Measurements from ENCODE around the gene NOL3. TPM values are rescaled to one million over a fixed set of nuclear protein-coding genes. Genes with fewer than 3 reads are reported as not detected.

Gene NOL3
- total and polyA plus RNA-seq, 3 donors from 2014 or later, result 11.8 to 34.9 (median 16.2) TPM

DNA sequence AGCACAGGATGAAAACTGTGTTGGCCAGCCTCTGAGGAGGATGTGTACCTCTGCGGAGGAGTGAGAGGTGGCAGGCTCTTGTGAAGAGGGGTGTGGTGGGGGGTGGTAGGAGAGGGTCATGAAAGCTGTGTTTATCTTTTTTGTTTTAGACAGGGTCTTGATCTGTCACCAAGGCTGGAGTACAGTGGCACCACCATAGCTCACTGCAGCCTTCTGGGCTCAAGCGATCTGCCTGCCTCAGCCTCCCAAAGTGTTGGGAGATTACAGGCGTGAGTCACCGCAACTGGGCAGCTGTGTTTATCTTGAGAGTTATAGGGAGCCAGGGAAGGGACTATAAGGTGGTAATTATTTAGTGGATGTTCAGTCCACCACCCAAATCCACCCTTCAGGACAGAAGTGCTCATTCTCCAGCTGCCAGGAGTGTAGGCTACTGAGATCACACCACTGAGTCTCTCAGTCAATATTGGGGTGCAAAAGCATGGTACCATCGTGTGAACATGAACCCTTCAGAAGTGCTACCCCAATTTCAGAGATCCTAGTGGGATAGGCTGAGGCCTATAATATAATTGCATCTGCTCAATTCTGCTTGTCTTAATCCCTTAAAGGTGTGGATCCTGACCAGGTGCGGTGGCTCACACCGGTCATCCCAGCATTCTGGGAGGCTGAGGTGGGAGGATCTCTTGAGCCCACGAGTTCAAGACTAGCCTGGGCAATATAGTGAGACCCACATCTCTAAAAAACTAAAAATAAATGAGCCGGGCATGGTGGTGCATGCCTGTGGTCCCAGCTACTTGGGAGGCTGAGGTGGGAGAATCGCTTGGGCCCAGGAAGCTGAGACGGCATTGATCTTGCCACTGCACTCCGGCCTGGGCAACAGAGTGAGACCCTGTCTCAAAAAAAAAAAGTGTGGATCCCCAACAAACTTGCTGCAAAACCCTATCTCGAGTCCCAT, 20.4 kb downstream of the NOL3 start:
- intact Hi-C loops (cut with DNase I; ENCODE audit: low total_unique reads), result no loop called here
- Histone ChIP-seq H3K27ac (no peak overlapping the region), H3K36me3 (ENCODE audit: low read depth, missing control alignments) (no peaks in the 10 kb centered on the region), H3K4me1 (peaks cover 42% of the 10 kb centered on the region), H3K4me3 (no peak overlapping the region), H3K9me3 (no peaks in the 10 kb centered on the region), H3K27me3 (no peaks in the 10 kb centered on the region)
- DNase-seq, result no peak
- TF ChIP-seq POLR2A (IDR thresholded peaks at IDR 0.05), result no peak
- TF ChIP-seq, protein P1, sequence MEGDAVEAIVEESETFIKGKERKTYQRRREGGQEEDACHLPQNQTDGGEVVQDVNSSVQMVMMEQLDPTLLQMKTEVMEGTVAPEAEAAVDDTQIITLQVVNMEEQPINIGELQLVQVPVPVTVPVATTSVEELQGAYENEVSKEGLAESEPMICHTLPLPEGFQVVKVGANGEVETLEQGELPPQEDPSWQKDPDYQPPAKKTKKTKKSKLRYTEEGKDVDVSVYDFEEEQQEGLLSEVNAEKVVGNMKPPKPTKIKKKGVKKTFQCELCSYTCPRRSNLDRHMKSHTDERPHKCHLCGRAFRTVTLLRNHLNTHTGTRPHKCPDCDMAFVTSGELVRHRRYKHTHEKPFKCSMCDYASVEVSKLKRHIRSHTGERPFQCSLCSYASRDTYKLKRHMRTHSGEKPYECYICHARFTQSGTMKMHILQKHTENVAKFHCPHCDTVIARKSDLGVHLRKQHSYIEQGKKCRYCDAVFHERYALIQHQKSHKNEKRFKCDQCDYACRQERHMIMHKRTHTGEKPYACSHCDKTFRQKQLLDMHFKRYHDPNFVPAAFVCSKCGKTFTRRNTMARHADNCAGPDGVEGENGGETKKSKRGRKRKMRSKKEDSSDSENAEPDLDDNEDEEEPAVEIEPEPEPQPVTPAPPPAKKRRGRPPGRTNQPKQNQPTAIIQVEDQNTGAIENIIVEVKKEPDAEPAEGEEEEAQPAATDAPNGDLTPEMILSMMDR (IDR thresholded peaks at IDR 0.05), result no peak
- WGBS, 2 donors, result 70 to 75% methylated on average over 12 to 13 of the region's 13 CpGs

DNA sequence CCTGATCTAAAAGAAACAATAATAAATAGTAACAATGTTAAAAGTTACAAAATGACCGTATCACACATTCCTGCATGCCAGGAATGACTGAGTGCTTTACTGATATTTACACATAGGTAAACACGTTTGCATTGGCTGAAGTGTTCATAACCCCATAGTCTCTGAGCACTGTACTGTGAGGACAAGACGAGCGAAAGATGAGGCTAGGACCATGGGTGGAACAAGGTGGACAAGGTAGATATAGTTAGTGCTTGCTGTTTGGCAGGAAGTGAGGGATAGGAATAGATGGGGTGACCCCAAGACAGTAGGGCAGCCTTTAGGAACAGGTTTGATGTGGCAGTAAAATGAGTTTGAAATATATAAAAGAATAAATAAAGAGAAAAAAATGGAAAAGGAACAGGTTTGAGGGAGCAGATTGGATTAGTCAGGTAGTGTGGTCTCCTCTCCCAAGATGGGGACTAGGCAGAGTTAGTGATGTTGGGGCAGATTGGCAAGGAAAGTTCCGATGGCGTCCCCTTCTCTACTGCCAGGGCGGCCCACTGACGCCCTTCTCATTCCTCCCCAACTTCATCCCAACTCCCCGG, 21.2 kb downstream of the NOL3 start:
- intact Hi-C loops (cut with DNase I; ENCODE audit: low total_unique reads), result no loop called here
- Histone ChIP-seq H3K9me3 (no peaks in the 10 kb centered on the region), H3K27me3 (no peaks in the 10 kb centered on the region), H3K27ac (no peak overlapping the region), H3K4me1 (peaks cover 34% of the 10 kb centered on the region), H3K36me3 (ENCODE audit: low read depth, missing control alignments) (no peaks in the 10 kb centered on the region), H3K4me3 (peak overlapping the region; percentile 96 to 99)
- DNase-seq, result no peak
- 23 to 25% methylated on average over 9 of the region's 9 CpGs for WGBS, 2 donors
- TF ChIP-seq, protein P1 (IDR thresholded peaks at IDR 0.05), result no peak
- no peak for TF ChIP-seq POLR2A (IDR thresholded peaks at IDR 0.05)

DNA sequence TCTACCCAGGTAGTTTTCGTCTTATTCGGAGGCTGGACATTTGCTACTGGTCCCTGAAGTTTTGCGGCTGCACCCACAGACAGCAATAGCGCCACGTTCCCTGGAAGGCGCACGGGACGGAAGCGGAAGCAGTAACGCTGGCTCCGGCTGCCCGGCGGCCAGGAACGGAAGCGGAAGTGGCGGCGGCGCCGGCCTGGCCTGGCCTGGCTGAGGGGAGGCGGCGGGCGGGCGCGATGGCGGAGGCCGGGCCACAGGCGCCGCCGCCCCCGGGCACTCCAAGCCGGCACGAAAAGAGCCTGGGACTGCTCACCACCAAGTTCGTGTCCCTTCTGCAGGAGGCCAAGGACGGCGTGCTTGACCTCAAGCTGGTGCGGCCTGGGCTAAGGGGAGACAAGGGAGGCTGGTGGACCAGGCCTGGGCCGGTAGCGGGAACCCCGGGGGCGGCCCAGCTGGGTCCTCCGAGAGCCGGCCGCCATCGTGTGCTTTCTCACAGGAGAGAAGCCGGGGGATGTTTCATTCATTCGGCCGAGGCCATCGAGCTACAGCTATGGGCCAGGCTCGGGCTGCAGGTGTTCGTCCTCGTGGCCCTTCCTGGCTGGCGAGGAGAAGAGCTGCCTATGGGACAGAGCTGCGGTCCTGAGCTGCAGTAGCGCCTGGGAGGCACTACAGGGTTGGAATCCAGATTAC, 21.8 kb downstream of the NOL3 start, which contains the start of gene E2F4:
TSS of gene E2F4 (plus strand) at position 161 of the 687 bp plus-strand sequence. CDS start at position 234, 73 bp downstream.
- WGBS, 2 donors, result 0 to 2% methylated on average over 13 to 54 of the region's 54 CpGs
- peak within 1 kb of the TSS; percentile 70 to 74 for H3K27ac ChIP-seq
- intact Hi-C loops (cut with DNase I; ENCODE audit: low total_unique reads), result no loop called here

DNA sequence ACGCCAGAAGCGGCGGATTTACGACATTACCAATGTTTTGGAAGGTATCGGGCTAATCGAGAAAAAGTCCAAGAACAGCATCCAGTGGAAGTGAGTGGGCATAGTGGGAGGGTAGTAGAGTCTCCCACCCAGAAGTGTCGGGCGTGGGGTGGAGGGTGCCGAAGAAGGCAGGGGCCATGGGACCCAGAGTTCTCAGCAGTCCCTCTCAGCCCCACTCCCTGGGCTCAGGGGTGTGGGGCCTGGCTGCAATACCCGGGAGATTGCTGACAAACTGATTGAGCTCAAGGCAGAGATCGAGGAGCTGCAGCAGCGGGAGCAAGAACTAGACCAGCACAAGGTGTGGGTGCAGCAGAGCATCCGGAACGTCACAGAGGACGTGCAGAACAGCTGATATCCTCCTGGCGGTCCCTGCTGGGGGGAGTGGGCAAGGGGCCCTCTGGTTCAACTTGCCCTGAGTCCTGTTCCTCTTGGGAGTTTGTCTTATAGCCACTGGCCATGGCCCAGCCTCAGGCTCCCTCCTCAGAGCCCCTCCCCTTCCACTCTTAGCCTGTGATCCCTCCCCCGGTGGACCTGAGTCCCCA, 22.5 kb downstream of the NOL3 start:
- Histone ChIP-seq H3K4me1 (peaks cover 32% of the 10 kb centered on the region), H3K4me3 (peak overlapping the region; percentile 96 to 99), H3K36me3 (ENCODE audit: low read depth, missing control alignments) (no peaks in the 10 kb centered on the region), H3K27ac (peak overlapping the region; percentile 70 to 74), H3K9me3 (no peaks in the 10 kb centered on the region), H3K27me3 (no peaks in the 10 kb centered on the region)
- TF ChIP-seq, protein P1 (IDR thresholded peaks at IDR 0.05), result no peak
- no peak for TF ChIP-seq POLR2A (IDR thresholded peaks at IDR 0.05)
- 16 to 26% methylated on average over 17 of the region's 17 CpGs for WGBS, 2 donors
- no peak for DNase-seq
- intact Hi-C loops (cut with DNase I; ENCODE audit: low total_unique reads), result no loop called here

More for the DNA sequence above, 21.8 kb downstream of the NOL3 start, which contains the start of gene E2F4:
- Histone ChIP-seq H3K4me3 (peak within 1 kb of the TSS; percentile 96 to 99), H3K27me3 (no peaks in the 10 kb centered on the region), H3K4me1 (peaks cover 30% of the 10 kb centered on the region), H3K36me3 (ENCODE audit: low read depth, missing control alignments) (no peaks in the 10 kb centered on the region), H3K9me3 (no peaks in the 10 kb centered on the region)
- no peak for TF ChIP-seq POLR2A (IDR thresholded peaks at IDR 0.05)
- TF ChIP-seq, protein P1 (IDR thresholded peaks at IDR 0.05), result peak in 1 of 3 experiments; percentile 15
- peak; percentile 95 for DNase-seq
